ENCODE data around the gene FASN. TPM values are rescaled to one million over a fixed set of nuclear protein-coding genes. Genes with fewer than 3 reads are reported as not detected.
"Not testable (repeated sequence)": the region's sequence is repeated elsewhere in the genome, so short reads cannot be mapped to it uniquely, and the experiment has no call there.

Gene FASN
- 100 to 1,000 TPM in 1 of 2 donors, 10 to 100 TPM in 1; 89.0 to 171 TPM for total RNA-seq
- long read RNA-seq, partial matches to known transcripts = 9 of 17 reads
- long read RNA-seq, other reads (novel, unspliced or antisense) = 8 of 17 reads

DNA sequence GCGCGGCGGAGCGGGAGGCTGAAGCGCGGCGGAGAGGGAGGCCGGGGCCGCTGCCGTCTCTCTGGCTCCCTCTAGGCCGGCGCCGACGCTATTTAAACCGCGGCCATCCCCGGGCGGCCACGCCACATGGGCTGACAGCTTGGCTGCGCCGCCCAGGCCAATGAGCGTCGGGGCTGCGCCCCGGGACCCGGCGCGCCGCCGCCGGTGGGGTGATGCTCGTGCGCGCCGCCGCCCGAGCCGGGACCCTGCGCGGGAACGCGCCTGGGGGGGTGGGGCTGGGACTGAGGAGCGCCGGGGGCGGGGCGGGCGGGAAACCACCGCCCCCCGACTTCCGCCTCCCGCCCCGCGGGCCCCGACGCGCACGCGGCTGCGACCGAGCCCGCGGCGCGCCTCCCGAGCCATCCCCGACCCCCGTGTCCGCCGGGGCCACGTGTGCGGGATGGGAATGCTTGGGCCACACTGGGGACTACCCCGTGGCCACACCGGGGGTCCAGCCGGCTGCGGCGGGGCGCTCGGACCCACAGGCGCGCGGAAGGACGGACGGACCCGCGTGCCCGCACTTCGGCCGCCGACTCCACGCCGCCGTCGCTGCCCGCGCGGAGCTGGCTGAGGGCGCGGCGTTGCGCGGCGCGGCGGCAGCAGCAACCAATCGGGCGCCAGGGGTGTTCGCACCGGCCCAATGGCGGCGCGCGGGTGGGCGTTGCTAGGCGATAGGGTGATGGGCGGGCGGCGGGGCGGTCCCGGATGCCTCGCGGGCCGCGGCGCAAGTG is at the start of gene FASN:
FASN (minus strand) TSS at position 68 of the 770 bp plus-strand sequence. CDS start 1,791 bp downstream, outside the sequence.
- ATAC-seq = peak; percentile 75
- intact Hi-C loops (cut with DNase I, micrococcal nuclease) = no loop called here
- peak; percentile 95 to 97 for DNase-seq

DNA sequence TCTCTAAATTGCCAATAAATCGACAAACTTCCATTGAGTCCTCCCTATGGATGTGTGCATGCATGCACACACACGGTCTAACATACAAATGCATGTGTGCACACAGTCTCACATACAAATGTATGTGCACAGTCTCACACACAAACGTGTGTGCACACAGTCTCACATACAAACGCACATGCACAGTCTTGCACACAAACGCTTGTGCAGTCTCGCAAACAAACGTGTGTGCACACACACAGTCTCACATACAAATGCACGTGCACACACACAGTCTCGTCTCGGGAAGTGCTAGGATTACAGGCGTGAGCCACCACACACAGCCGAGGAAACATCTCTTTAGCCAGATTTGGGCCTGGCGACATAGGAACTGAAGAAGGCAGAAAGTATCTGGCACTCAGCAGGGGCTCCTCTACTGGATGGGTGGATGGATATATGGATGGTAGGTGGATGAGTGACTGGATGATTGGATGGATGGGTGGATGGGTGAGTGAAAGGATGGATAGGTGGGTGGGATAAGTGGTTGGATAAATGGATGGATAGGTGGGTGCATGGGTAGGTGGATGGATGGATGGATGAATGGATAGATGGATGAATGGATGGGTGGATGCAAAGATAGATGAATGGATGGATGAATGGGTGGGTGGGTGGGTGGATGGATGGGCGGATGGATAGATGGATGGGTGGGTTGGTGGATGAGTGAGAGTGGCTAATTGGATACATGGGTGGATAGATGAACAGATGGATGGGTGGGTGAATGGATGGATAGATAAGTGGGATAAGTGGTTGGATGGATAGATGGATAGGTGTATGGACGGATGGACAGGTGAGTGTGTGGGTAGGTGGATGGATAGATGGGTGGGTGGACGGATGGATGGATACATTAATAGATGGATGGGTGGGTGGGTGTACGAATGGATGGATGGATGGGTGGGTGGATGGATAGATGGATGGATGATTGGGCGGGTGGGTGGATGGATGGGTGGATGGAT is 48.9 kb upstream of the FASN start:
- intact Hi-C loops (cut with DNase I, micrococcal nuclease) = no loop called here
- no peak for ATAC-seq
- DNase-seq = no peak

GRCh38 chr17:82145550-82146155 is 47.6 kb upstream of the FASN start:
- no peak for ATAC-seq
- intact Hi-C loops (cut with DNase I, micrococcal nuclease) = no loop called here
- DNase-seq = no peak

DNA sequence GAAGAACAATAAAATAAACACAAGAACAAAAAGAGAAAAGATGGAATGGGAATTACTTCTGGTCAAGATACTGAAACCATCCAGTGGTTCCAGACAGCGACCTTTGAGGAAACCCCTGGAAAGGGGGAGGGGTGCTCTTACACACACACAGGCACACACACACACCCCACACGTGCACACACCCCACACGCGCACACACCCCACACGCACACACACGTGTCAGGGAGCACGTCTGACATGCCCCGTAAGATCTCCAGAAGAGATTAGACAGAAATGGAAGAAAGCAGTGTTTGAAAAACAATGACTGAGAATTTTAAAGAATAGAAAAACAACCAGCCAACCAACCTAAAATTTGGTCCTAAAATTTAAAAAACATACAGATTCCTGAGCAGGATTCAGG is 45.3 kb upstream of the FASN start:
- ATAC-seq (no peak), DNase-seq (no peak)
- intact Hi-C loops (cut with DNase I, micrococcal nuclease) = no loop called here

DNA sequence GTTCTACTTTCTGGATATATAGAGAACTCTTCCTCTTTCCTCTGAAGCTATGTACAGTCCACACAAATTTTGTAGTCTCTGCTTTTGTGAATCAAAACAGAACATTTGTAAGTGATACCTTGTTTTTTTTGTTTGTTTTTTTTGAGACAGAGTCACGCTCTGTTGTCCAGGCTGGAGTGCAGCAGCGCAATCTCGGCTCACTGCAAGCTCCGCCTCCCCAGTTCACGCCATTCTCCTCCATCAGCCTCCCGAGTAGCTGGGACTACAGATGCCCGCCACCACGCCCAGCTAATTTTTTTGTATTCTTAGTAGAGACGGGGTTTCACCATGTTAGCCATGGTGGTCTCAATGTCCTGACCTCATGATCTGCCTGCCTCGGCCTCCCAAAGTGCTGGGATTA is 41.9 kb upstream of the FASN start:
- ATAC-seq; intact Hi-C loops (cut with DNase I, micrococcal nuclease); DNase-seq: not testable (repeated sequence)

DNA sequence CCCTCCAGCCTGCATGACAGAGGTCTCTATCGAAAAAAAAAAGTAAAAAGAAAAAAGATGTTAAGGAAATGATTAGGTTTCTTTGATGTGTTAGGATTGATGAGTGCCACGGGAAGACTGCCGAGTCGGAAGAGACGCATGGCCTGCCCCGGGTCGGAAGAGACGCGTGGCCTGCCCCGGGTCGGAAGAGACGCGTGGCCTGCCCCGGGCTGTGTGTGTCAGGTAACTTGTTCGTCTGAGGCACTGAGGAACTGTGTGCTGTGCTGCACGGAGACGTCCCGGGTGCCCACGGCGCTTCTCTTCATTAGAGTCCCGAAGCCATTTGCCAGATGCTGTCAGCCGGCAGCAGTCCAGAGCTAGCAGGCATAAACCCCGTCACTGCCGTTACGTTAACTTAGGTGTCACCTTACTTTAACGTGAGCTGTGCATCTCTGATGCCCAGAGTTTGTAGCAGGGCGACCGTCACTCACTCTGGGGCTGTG is 40.5 kb upstream of the FASN start:
- intact Hi-C loops (cut with DNase I, micrococcal nuclease) = no loop called here
- no peak for ATAC-seq
- DNase-seq = no peak

- no peak for ATAC-seq
- no peak for DNase-seq
- intact Hi-C loops (cut with DNase I, micrococcal nuclease) = no loop called here
These were observed 36.1 kb upstream of the FASN start for GRCh38 chr17:82134101-82134500.

GRCh38 chr17:82133166-82133953 is 35.3 kb upstream of the FASN start:
- intact Hi-C loops (cut with DNase I, micrococcal nuclease); ATAC-seq; DNase-seq: not testable (repeated sequence)

- intact Hi-C loops (cut with DNase I, micrococcal nuclease) = no loop called here
- no peak for ATAC-seq
- DNase-seq = no peak
These were observed 31.1 kb upstream of the FASN start for GRCh38 chr17:82129095-82129494.

DNA sequence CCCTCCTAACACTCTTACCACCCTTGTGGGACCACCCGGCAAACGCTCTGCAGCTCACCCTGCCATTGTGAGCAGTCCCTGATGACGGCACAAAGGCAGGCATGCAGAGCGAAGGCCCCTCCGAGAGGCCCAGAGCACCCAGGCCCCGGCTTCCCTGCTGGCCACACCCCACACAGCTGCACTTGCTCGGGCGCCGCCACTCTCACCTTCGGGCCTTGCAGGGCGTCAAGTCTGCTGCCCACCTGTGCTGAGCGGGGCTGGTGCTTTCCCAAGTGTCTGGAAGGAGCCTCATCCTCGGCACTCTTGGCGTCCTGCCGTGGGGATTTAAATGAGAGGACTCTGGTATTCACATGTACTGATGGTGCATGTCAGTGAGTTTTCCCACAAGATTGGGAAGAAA is 30.3 kb upstream of the FASN start:
- ATAC-seq = no peak
- intact Hi-C loops (cut with DNase I, micrococcal nuclease) = no loop called here

DNA sequence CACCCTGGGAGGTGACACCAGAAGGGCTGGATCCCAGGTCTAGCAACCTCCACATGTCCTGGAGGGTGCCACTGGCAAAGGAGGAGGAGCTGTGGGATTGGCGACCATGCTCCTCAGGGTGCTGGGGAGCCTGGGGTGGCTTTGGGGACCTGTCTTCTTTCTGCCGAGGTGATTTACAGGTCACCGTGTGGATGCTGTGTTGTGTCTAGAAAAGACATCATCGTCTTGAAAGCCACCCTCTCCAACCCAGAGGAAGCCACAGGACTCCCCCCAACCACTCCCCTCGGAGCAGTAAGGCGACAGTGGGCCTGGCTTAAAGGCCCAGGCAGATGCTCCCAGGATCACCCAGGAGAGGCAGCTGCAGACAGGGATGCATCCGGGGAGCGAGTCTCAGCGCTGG is 29.7 kb upstream of the FASN start:
- ATAC-seq (no peak), DNase-seq (no peak)
- intact Hi-C loops (cut with DNase I, micrococcal nuclease) = no loop called here

More for the DNA sequence above, 30.3 kb upstream of the FASN start:
- no peak for DNase-seq

GRCh38 chr17:82127315-82127595 is 29.2 kb upstream of the FASN start:
- ATAC-seq (no peak), DNase-seq (no peak)
- intact Hi-C loops (cut with DNase I, micrococcal nuclease) = no loop called here

GRCh38 chr17:82126556-82127314 is 28.7 kb upstream of the FASN start:
- intact Hi-C loops (cut with DNase I, micrococcal nuclease) = no loop called here
- no peak for DNase-seq
- peak; percentile 17 for ATAC-seq

- intact Hi-C loops (cut with DNase I, micrococcal nuclease) = no loop called here
- ATAC-seq = no peak
- DNase-seq = no peak
These were observed 26.1 kb upstream of the FASN start for GRCh38 chr17:82124101-82124500.

- ATAC-seq = no peak
These were observed 23.9 kb upstream of the FASN start for GRCh38 chr17:82121660-82122629.

DNA sequence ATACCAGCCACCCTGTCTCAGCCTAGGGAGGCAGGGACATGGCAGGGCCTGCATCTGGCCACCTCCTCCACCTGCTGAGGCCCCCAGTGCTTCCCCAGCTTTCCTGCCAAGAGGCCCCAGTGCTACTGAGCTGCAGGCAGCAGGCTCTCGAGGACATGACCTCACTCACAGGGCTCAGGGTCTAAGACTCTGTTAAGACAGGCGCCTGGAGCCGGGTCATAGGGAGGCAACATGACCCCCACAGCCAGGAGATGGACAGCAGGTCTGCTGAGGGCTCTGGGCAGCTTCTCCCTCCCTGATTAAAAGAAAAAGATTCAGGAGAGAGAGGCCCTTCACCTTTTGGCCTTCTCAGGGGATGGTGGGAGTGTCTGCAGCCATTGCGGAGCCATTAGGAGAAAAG is 23.2 kb upstream of the FASN start:
- ATAC-seq (no peak), DNase-seq (no peak)
- intact Hi-C loops (cut with DNase I, micrococcal nuclease) = no loop called here

More at GRCh38 chr17:82121660-82122629, 23.9 kb upstream of the FASN start:
- intact Hi-C loops (cut with DNase I, micrococcal nuclease) = no loop called here
- DNase-seq = no peak

DNA sequence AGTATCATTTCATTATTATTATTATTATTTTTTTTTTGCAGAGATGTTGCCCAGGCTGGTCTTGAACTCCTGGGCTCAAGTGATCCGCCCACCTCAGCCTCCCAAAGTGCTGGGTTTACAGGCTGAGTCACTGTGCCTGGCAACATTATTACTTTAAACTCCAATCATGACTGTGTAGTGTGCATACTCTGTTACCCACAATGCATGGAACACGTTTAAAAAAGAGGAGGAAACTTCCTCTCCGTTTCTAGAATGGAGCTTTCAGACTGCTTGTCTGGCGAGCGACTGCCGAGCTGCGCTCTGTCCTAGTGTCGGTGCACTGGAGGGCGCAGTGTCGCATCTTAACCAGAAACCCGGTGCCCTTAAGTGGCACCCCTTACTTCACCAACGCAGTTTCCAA is 22.1 kb upstream of the FASN start:
- DNase-seq (no peak), ATAC-seq (no peak)
- intact Hi-C loops (cut with DNase I, micrococcal nuclease) = no loop called here
